WTC11 (cell line): ENCODE measurements around the gene ADAMTS19. TPM values are rescaled to one million over a fixed set of nuclear protein-coding genes. Genes with fewer than 3 reads are reported as not detected.

Experiments
- ATAC-seq: fragments of 200-7000 bp; cut with Tn5 transposase; 2 replicates; pipeline ENCODE4 v1.10.0; 2021; ENCODE audit warnings: mild to moderate bottlenecking, moderate library complexity
- CTCF ChIA-PET: fragments of 300-600 bp; sonication (Branson Sonifier 250); formaldehyde crosslinking; loops from one replicate; lab custom pipeline; 2021; ENCODE audit warnings: antibody characterized with exemption; lab: Charles Lee
- POLR2A ChIA-PET: fragments of 350-600 bp; sonication (Branson Sonifier 250); formaldehyde crosslinking; loops from one replicate; lab custom pipeline; 2021; ENCODE audit warnings: antibody characterized with exemption; lab: Charles Lee
- DNase-seq: peaks from one replicate; pipeline ENCODE4 v3.0.0; 2021; ENCODE audit warnings: low spot score
- H3K27ac Mint-ChIP-seq: 2 replicates; pipeline ENCODE4 v1.8.0; 2021; ENCODE audit warnings: mixed read lengths
- H3K27me3 Mint-ChIP-seq: 2 replicates; pipeline ENCODE4 v1.8.0; 2021; ENCODE audit warnings: low read depth, mild to moderate bottlenecking, moderate library complexity, mixed read lengths
- H3K36me3 Mint-ChIP-seq: 2 replicates; pipeline ENCODE4 v1.8.0; 2021; ENCODE audit warnings: mixed read lengths
- H3K4me1 Mint-ChIP-seq: 2 replicates; pipeline ENCODE4 v1.8.0; 2022; ENCODE audit warnings: mixed read lengths
- H3K4me3 Mint-ChIP-seq: 2 replicates; pipeline ENCODE4 v1.8.0; 2021; ENCODE audit warnings: mild to moderate bottlenecking, moderate library complexity, mixed read lengths
- H3K9me3 Mint-ChIP-seq: 2 replicates; pipeline ENCODE4 v1.8.0; 2021; ENCODE audit warnings: mixed read lengths
- CREB1 ChIP-seq: sonication (generic); formaldehyde crosslinking; IDR thresholded peaks from 2 replicates; pipeline ENCODE4 v1.8.0; 2023; ENCODE audit warnings: mild to moderate bottlenecking, missing genetic modification reagents
- ELF4 ChIP-seq: sonication (generic); formaldehyde crosslinking; IDR thresholded peaks from 2 replicates; pipeline ENCODE4 v1.8.1; 2022; ENCODE audit warnings: low read depth, mild to moderate bottlenecking, moderate library complexity, missing genetic modification reagents
- ESRRA ChIP-seq: sonication (generic); formaldehyde crosslinking; IDR thresholded peaks from 2 replicates; pipeline ENCODE4 v1.8.1; 2022; ENCODE audit warnings: mild to moderate bottlenecking, missing genetic modification reagents, borderline replicate concordance
- ETV6 ChIP-seq: sonication (generic); formaldehyde crosslinking; IDR thresholded peaks from 2 replicates; pipeline ENCODE4 v1.8.1; 2022; ENCODE audit warnings: mild to moderate bottlenecking, missing genetic modification reagents
- GRHL2 ChIP-seq: fragments of 250-450 bp; sonication (Bioruptor Pico); IDR thresholded peaks from 2 replicates; pipeline ENCODE4 v1.8.0; 2022; ENCODE audit warnings: mild to moderate bottlenecking, moderate library complexity; ENCODE audit not compliant: insufficient replicate concordance, severe bottlenecking
- HMGA2 ChIP-seq: fragments of 250-450 bp; sonication (Bioruptor Pico); IDR thresholded peaks from 2 replicates; pipeline ENCODE4 v1.4.0; 2021; ENCODE audit warnings: mild to moderate bottlenecking, moderate library complexity
- JAZF1 ChIP-seq: fragments of 250-450 bp; sonication (Bioruptor Pico); IDR thresholded peaks from 2 replicates; pipeline ENCODE4 v1.9.0; 2021; ENCODE audit warnings: moderate library complexity, mild to moderate bottlenecking, inconsistent platforms
- JUN ChIP-seq: sonication (generic); formaldehyde crosslinking; IDR thresholded peaks from 2 replicates; pipeline ENCODE4 v1.8.0; 2023; ENCODE audit warnings: mild to moderate bottlenecking, missing genetic modification reagents
- SMAD3 ChIP-seq: sonication (generic); formaldehyde crosslinking; IDR thresholded peaks from 2 replicates; pipeline ENCODE4 v1.8.0; 2022; ENCODE audit warnings: missing genetic modification reagents, mild to moderate bottlenecking, borderline replicate concordance
- USF1 ChIP-seq: sonication (generic); formaldehyde crosslinking; IDR thresholded peaks from 2 replicates; pipeline ENCODE4 v1.8.0; 2022; ENCODE audit warnings: mild to moderate bottlenecking, missing genetic modification reagents
- ZNF138 ChIP-seq: sonication (generic); formaldehyde crosslinking; conservative IDR thresholded peaks from 2 replicates; pipeline ENCODE4 v1.8.1; 2022; ENCODE audit warnings: mild to moderate bottlenecking, moderate library complexity, missing genetic modification reagents
- ZNF281 ChIP-seq: sonication (generic); formaldehyde crosslinking; IDR thresholded peaks from 2 replicates; pipeline ENCODE4 v1.8.0; 2023; ENCODE audit warnings: mild to moderate bottlenecking, missing genetic modification reagents
- ZNF396 ChIP-seq: fragments of 250-450 bp; sonication (Bioruptor Pico); IDR thresholded peaks from 2 replicates; pipeline ENCODE4 v1.8.0; 2021; ENCODE audit warnings: mild to moderate bottlenecking, moderate library complexity, borderline replicate concordance
- ZNF423 ChIP-seq: fragments of 250-450 bp; sonication (Bioruptor Pico); IDR thresholded peaks from 2 replicates; pipeline ENCODE4 v2.1.2; 2022; ENCODE audit warnings: mild to moderate bottlenecking, moderate library complexity
- ZNF512 ChIP-seq: sonication (generic); formaldehyde crosslinking; IDR thresholded peaks from 2 replicates; pipeline ENCODE4 v1.8.1; 2022; ENCODE audit warnings: missing genetic modification reagents, borderline replicate concordance
- ZNF532 ChIP-seq: fragments of 250-450 bp; sonication (Bioruptor Pico); IDR thresholded peaks from 2 replicates; pipeline ENCODE4 v1.9.0; 2021; ENCODE audit warnings: mild to moderate bottlenecking, borderline replicate concordance
- ZNF671 ChIP-seq: fragments of 250-450 bp; sonication (Bioruptor Pico); IDR thresholded peaks from 2 replicates; pipeline ENCODE4 v1.8.0; 2021; ENCODE audit warnings: mild to moderate bottlenecking
- total RNA-seq: library from RNA; stranded (reverse); gene quantifications from 3 replicates; pipeline ENCODE4 v1.2.3, GENCODE V29; 2021
- TF ChIP-seq, protein P1 (sequence below): fragments of 250-450 bp; sonication (Bioruptor Pico); IDR thresholded peaks from 2 replicates; pipeline ENCODE4 v2.1.2; 2022; ENCODE audit warnings: mild to moderate bottlenecking, moderate library complexity

ADAMTS19 gene
- total RNA-seq, 1 experiment from 2014 or later, result 28.0 TPM

DNA sequence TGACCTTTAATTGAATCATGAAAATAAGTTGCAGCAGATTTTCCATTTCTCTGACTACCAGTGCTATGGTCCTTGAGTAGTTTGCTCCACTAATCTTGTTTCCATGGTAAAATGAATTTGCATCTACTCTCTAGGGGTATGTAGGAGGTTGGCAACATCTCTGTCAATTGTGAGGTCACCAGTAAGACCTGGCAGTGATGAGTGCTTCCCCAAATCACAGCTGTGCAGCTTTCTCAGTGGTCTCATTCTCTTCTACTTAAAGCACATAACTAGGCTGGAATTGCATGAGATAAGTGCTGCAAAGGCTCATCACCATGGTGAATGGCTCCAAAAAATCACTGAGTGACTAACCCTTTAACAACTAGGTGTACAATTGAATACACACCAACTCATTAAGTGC lies 36.3 kb downstream of the ADAMTS19 start:
- Mint-ChIP-seq H3K4me1 (no peaks in the 10 kb centered on the region; the same call in 1 of the 2 replicates), H3K4me3 (no peak overlapping the region)
- no peak for DNase-seq
- CTCF ChIA-PET, result no interaction called here
- TF ChIP-seq ZNF281 (CRISPR knock-in tag) (no peak), JUN (CRISPR knock-in tag) (no peak), ETV6 (CRISPR knock-in tag) (no peak), ELF4 (CRISPR knock-in tag) (no peak), ZNF396 (CRISPR knock-in tag) (no peak), HMGA2 (no peak), ZNF671 (CRISPR knock-in tag) (no peak), ESRRA (CRISPR knock-in tag) (no peak), ZNF512 (CRISPR knock-in tag) (no peak), ZNF423 (no peak)
- TF ChIP-seq, all 79 proteins: peak for 0
- no peak overlapping the region for H3K27ac Mint-ChIP-seq
- POLR2A ChIA-PET, result no interaction called here
- no peaks in the 10 kb centered on the region for H3K36me3 Mint-ChIP-seq
- no peak for ATAC-seq
- no peaks in the 10 kb centered on the region for H3K27me3 Mint-ChIP-seq
- no peaks in the 10 kb centered on the region for H3K9me3 Mint-ChIP-seq

DNA sequence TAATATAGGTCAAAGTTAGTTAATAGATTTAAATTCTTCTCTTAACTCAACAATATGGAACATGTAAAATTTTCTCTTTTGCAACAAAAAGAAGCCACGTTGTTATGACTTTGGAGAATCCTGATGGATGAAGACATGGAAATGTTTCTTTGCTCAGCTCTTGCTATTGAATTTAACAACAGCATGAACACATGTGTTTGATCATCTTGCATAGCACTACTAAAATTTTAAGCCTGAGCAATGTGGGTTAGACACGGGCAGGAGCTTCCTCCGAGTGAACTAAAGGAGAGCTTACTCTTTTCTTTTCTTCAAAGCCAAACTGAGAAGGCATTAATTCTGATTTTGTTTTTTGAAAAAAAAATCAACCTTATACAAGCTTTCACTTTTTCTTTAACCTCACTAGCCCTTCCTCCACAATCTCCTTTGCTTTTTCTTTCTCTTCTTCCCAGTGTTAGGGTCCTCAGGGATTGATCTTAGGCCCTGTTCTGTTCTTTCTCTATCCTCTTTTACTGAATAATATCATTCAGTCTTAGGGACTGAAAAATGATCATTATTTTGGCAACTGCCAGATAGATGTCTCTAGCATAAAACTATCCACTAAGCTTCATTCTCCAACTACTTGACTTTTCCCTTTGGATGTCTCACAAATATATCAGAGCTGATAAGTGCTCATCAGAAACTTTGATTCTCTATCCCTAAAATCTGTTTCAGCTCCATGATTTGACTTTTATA lies 36.9 kb downstream of the ADAMTS19 start:
- no peaks in the 10 kb centered on the region for H3K36me3 Mint-ChIP-seq

DNA sequence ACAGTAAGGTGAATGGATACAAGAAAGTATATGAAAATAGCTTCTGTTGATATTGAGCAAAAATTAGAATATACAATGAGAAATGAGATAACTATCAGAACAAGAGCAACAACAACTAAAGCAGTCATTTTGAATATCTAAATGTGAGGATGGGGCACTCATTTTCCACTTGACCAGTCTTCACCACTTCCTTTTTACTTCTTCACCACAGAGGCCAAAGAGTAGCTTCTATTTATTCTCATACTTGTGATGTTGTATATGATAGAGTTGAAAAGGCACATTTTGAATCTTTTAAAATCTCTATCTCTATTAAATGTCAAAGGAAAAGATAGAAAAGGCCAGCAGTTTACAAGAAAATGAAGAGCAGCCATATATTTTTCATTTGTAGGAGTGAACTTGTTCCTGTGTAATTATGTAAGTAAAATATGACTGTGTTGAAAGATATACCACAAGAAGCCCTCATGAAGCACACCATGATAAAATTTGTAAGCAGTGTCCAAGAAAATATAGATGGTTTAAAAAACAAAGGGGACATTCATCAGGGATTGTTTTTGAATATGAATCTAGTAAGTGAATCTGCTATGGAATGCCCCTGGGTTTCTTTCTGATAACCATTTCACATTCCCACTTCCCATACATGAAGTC lies 39.2 kb downstream of the ADAMTS19 start:
- no peaks in the 10 kb centered on the region; the same call in 1 of the 2 replicates for H3K4me1 Mint-ChIP-seq
- POLR2A ChIA-PET, result no interaction called here
- H3K36me3 Mint-ChIP-seq, result no peaks in the 10 kb centered on the region
- CTCF ChIA-PET, result no interaction called here
- H3K27me3 Mint-ChIP-seq, result no peaks in the 10 kb centered on the region
- no peaks in the 10 kb centered on the region for H3K9me3 Mint-ChIP-seq
- TF ChIP-seq CREB1 (CRISPR knock-in tag) (no peak), SMAD3 (CRISPR knock-in tag) (no peak), JAZF1 (no peak), ETV6 (CRISPR knock-in tag) (no peak), USF1 (CRISPR knock-in tag) (no peak), ZNF532 (CRISPR knock-in tag) (no peak), ZNF671 (CRISPR knock-in tag) (no peak)
- TF ChIP-seq, protein P1, sequence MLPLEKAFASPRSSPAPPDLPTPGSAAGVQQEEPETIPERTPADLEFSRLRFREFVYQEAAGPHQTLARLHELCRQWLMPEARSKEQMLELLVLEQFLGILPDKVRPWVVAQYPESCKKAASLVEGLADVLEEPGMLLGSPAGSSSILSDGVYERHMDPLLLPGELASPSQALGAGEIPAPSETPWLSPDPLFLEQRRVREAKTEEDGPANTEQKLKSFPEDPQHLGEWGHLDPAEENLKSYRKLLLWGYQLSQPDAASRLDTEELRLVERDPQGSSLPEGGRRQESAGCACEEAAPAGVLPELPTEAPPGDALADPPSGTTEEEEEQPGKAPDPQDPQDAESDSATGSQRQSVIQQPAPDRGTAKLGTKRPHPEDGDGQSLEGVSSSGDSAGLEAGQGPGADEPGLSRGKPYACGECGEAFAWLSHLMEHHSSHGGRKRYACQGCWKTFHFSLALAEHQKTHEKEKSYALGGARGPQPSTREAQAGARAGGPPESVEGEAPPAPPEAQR (CRISPR knock-in tag), result no peak
- H3K4me3 Mint-ChIP-seq, result no peak overlapping the region
- DNase-seq (no peak), ATAC-seq (no peak)
- H3K27ac Mint-ChIP-seq, result no peak overlapping the region

More for the DNA sequence above, 36.9 kb downstream of the ADAMTS19 start:
- Mint-ChIP-seq H3K4me3 (no peak overlapping the region), H3K27ac (peak overlapping the region; percentile 68), H3K27me3 (no peaks in the 10 kb centered on the region), H3K9me3 (no peaks in the 10 kb centered on the region), H3K4me1 (no peaks in the 10 kb centered on the region; the same call in 1 of the 2 replicates)
- ATAC-seq, result no peak
- no peak for DNase-seq
- CTCF ChIA-PET, result no interaction called here
- TF ChIP-seq ZNF396 (CRISPR knock-in tag) (no peak), ZNF138 (CRISPR knock-in tag) (no peak), ESRRA (CRISPR knock-in tag) (no peak), GRHL2 (no peak)
- POLR2A ChIA-PET, result no interaction called here
